ENCODE results near the gene VSTM2B. TPM values are rescaled to one million over a fixed set of nuclear protein-coding genes. Genes with fewer than 3 reads are reported as not detected.

The VSTM2B gene
- total and polyA plus RNA-seq, 2 experiments from 2014 or later, result 0.47 to 1.1 TPM

GRCh38 chr19:29495901-29496441 is 29.8 kb upstream of the VSTM2B start:
- TF ChIP-seq EZH2phosphoT487 (IDR thresholded peaks at IDR 0.05; ENCODE audit: low read depth, severe bottlenecking, unreplicated experiment) (no peak), EZH2 (IDR thresholded peaks at IDR 0.05; ENCODE audit: borderline replicate concordance) (no peak), CTCF (IDR thresholded peaks at IDR 0.05; ENCODE audit: poor library complexity) (no peak)
- H3K4me2 ChIP-seq, result no peak overlapping the region
- H3K36me3 ChIP-seq (replicated peaks; ENCODE audit: insufficient read depth, low read depth), result no peaks in the 10 kb centered on the region
- H4K20me1 ChIP-seq (ENCODE audit: insufficient read depth, poor library complexity, severe bottlenecking), result no peaks in the 10 kb centered on the region
- peaks cover 22% of the 10 kb centered on the region for H3K27me3 ChIP-seq
- no peaks in the 10 kb centered on the region for H3K9me3 ChIP-seq (ENCODE audit: low read depth)
- no peak overlapping the region for H2AFZ ChIP-seq
- no peak for DNase-seq (ENCODE audit: low spot score)
- no peaks in the 10 kb centered on the region for H3K4me1 ChIP-seq (ENCODE audit: insufficient read depth)
- WGBS (ENCODE audit: low lambda C conversion rate, missing lambda C conversion rate), result 82% methylated on average over 5 of the region's 5 CpGs
- H3K4me3 ChIP-seq, result no peak overlapping the region
- no peak overlapping the region for H3K27ac ChIP-seq
- no peaks in the 10 kb centered on the region for H3K9me2 ChIP-seq (replicated peaks; ENCODE audit: insufficient read depth)
- H3K79me2 ChIP-seq, result no peaks in the 10 kb centered on the region

GRCh38 chr19:29497241-29497640 is 28.6 kb upstream of the VSTM2B start:
- Histone ChIP-seq H3K4me2 (no peak overlapping the region), H3K4me1 (ENCODE audit: insufficient read depth) (no peaks in the 10 kb centered on the region), H3K9me2 (replicated peaks; ENCODE audit: insufficient read depth) (no peaks in the 10 kb centered on the region), H3K27ac (no peak overlapping the region), H3K27me3 (peaks cover 16% of the 10 kb centered on the region), H4K20me1 (ENCODE audit: insufficient read depth, poor library complexity, severe bottlenecking) (no peaks in the 10 kb centered on the region), H3K36me3 (replicated peaks; ENCODE audit: insufficient read depth, low read depth) (no peaks in the 10 kb centered on the region), H2AFZ (no peak overlapping the region), H3K9me3 (ENCODE audit: low read depth) (no peaks in the 10 kb centered on the region), H3K79me2 (no peaks in the 10 kb centered on the region), H3K4me3 (no peak overlapping the region)
- WGBS (ENCODE audit: low lambda C conversion rate, missing lambda C conversion rate), result 65% methylated on average over 3 of the region's 3 CpGs
- no peak for TF ChIP-seq EZH2phosphoT487 (IDR thresholded peaks at IDR 0.05; ENCODE audit: low read depth, severe bottlenecking, unreplicated experiment)
- no peak for TF ChIP-seq CTCF (IDR thresholded peaks at IDR 0.05; ENCODE audit: poor library complexity)
- TF ChIP-seq EZH2 (IDR thresholded peaks at IDR 0.05; ENCODE audit: borderline replicate concordance), result no peak
- no peak for DNase-seq (ENCODE audit: low spot score)

DNA sequence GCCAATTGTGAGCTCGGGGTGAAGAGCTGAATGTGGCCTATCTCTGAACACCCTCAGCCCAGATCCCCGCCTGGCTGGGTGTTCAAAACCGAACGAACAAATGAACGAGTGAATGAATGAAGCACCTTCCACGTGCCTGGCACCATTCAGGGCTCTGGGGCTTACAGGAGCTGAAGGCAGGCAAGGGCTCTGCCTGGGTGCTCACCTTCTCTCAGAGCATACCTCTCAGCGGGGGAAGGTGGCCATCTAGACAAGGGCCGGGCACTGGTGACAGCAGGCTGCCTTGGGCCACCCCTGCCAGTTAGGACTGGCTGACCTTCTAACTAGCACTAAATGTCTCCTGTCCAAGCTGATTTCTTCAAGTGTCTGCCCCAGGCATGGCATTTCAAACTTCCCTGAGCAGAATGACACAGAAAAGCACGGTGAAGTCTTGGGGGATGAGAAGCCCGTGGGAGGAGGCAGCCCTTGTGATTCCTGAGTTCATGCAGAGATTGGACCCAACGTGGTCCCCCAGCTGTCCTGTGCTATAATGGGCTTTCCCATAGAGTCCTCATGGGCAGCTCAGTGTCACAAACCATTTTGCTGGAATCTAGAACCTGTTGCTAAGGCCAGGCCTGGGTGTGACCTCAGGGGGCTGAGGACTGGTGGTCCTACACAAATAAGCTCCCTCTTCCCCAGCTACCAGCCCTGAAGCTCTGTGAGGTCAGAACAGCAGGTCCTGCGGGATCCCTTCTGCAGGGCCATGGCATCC is 27.9 kb upstream of the VSTM2B start:
- Histone ChIP-seq H4K20me1 (ENCODE audit: insufficient read depth, poor library complexity, severe bottlenecking) (no peaks in the 10 kb centered on the region), H3K9me3 (ENCODE audit: low read depth) (no peaks in the 10 kb centered on the region), H3K4me1 (ENCODE audit: insufficient read depth) (no peaks in the 10 kb centered on the region), H2AFZ (no peak overlapping the region), H3K27ac (no peak overlapping the region), H3K27me3 (peaks cover 11% of the 10 kb centered on the region), H3K79me2 (no peaks in the 10 kb centered on the region), H3K36me3 (replicated peaks; ENCODE audit: insufficient read depth, low read depth) (no peaks in the 10 kb centered on the region), H3K9me2 (replicated peaks; ENCODE audit: insufficient read depth) (no peaks in the 10 kb centered on the region), H3K4me3 (no peak overlapping the region), H3K4me2 (no peak overlapping the region)
- DNase-seq (ENCODE audit: low spot score), result no peak
- 85% methylated on average over 12 of the region's 12 CpGs for WGBS (ENCODE audit: low lambda C conversion rate, missing lambda C conversion rate)
- TF ChIP-seq EZH2phosphoT487 (IDR thresholded peaks at IDR 0.05; ENCODE audit: low read depth, severe bottlenecking, unreplicated experiment) (no peak), CTCF (IDR thresholded peaks at IDR 0.05; ENCODE audit: poor library complexity) (no peak), EZH2 (IDR thresholded peaks at IDR 0.05; ENCODE audit: borderline replicate concordance) (no peak)
